HUES64 (cell line): ENCODE data around the gene ZC2HC1B.
"Not testable (repeated sequence)": the region's sequence is repeated elsewhere in the genome, so short reads cannot be mapped to it uniquely, and the experiment has no call there.

Source experiments
- H3K27ac ChIP-seq: 2 replicates; pipeline ENCODE4 v1.7.0; 2013; ENCODE audit warnings: low read depth, low read length, inconsistent platforms
- H3K27me3 ChIP-seq: 2 replicates; pipeline ENCODE4 v1.6.1; 2013; ENCODE audit warnings: mild to moderate bottlenecking, low read length; ENCODE audit not compliant: insufficient read depth
- H3K36me3 ChIP-seq: 2 replicates; pipeline ENCODE4 v1.6.1; 2013; ENCODE audit warnings: mild to moderate bottlenecking, low read length; ENCODE audit not compliant: insufficient read depth
- H3K4me1 ChIP-seq: 2 replicates; pipeline ENCODE4 v1.6.1; 2013; ENCODE audit warnings: mild to moderate bottlenecking, low read length, moderate library complexity; ENCODE audit not compliant: insufficient read depth
- H3K4me3 ChIP-seq: 2 replicates; pipeline ENCODE4 v1.5.1; 2013; ENCODE audit warnings: mild to moderate bottlenecking, low read length, moderate library complexity
- H3K9ac ChIP-seq: 2 replicates; pipeline ENCODE4 v1.6.1; 2013; ENCODE audit warnings: mild to moderate bottlenecking, low read depth, low read length
- H3K9me3 ChIP-seq: 2 replicates; pipeline ENCODE4 v1.6.1; 2013; ENCODE audit warnings: low read depth, low read length; ENCODE audit not compliant: insufficient read depth
- WGBS: fragments of 150-250, 120-280 bp; methylation state at CpG from one replicate; pipeline ENCODE4 v1.1.7; 2013; ENCODE audit warnings: missing lambda C conversion rate; 5-methylcytosine and 5-hydroxymethylcytosine counted together

ZC2HC1B gene

DNA sequence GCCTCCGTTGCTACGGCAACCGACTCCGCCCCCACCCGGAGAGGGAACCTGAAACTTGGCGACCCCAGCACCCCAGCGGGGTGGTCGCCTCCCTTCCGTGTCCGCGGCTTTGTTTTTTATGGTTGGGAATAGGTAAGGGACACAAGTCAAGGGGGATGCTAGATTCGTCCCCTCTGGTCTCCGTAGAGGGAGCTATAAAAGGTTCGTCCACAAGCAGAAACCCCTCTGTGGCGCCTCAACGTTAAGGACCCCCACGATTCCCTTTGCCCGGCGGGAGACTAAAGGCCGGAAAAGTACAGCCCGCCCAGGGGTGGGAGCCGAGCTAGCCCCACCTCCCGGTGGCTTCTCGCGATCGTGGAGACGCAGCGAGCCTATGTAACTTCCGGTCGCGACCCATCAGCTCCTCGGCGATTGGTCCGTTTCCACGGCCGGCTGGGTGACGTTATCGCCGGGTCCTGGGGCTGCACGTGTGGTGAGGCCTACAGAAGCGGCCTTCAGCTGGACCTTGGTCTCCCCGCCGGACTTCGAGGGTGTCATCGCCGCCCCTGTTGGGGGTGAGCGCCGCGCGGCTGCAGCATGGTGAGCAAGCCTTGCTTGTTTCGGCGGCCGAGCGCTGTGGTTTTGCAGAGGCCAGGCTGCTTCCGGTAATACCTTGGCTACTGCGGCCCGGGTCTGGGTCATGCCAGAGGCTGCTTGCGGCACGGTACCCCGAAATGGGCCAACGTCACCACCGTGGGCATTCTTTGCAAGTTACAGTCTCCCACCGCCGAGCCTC, 21.2 kb upstream of the ZC2HC1B start, which contains the start of gene LTV1:
TSS of gene LTV1 (plus strand) at position 437 of the 775 bp plus-strand sequence. CDS start at position 577, 140 bp downstream.
- H3K27ac ChIP-seq, result peak within 1 kb of the TSS; percentile 91
- H3K4me1 ChIP-seq, result peaks cover 5% of the 10 kb centered on the region; the same call in 1 of the 2 replicates
- H3K9ac ChIP-seq, result peak within 1 kb of the TSS; percentile 94
- WGBS, result under 1% methylated on average over 64 of the region's 64 CpGs
- H3K4me3 ChIP-seq, result peak within 1 kb of the TSS; percentile 93
- H3K9me3 ChIP-seq, result no peaks in the 10 kb centered on the region
- peaks cover 38% of the 10 kb centered on the region for H3K36me3 ChIP-seq
- H3K27me3 ChIP-seq, result no peaks in the 10 kb centered on the region

DNA sequence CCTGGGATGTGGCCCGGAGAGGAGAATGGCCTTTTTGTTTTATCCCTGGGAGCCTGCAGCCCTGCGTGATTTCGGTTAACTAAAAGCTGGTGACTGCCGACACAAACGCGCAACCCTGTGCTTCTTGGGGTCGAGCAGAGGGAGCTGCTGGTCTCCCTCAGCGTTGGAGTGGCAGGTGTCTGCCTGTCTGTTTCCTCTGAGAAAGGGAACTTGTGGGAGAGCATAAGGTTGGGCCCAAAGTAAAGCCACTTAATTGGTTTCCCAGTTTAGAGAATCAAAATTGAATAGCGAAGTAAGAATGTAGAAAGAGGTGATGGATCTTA, 20.6 kb upstream of the ZC2HC1B start:
- Histone ChIP-seq H3K9ac (peak overlapping the region; percentile 94), H3K27ac (peak overlapping the region; percentile 91), H3K27me3 (no peaks in the 10 kb centered on the region), H3K36me3 (peaks cover 44% of the 10 kb centered on the region), H3K9me3 (no peaks in the 10 kb centered on the region), H3K4me3 (peak overlapping the region; percentile 93), H3K4me1 (peaks cover 5% of the 10 kb centered on the region; the same call in 1 of the 2 replicates)
- under 1% methylated on average over 9 of the region's 9 CpGs for WGBS

DNA sequence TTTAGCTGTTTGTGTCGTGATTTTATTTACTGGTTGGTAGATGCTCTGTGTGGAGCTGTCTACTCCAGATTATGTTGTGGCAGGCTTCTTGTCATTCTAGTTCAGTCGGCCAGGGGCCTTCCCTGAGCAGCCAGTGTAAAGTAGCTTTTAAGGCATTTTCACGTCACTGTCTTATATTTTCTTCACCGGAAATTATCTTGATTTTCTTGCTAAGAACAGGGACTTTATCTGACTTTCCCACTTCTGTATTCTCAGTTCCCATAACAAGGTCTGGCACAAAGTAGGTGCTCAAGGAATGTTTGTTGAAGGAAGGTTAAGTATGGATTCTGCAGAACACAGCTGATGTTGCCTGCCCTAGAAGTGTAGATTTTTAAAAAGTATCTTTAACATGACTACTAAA, 20.3 kb upstream of the ZC2HC1B start:
- WGBS, result 22% methylated on average over 4 of the region's 4 CpGs
- no peaks in the 10 kb centered on the region for H3K9me3 ChIP-seq
- H3K9ac ChIP-seq, result peak overlapping the region; percentile 94
- peak overlapping the region; percentile 93 for H3K4me3 ChIP-seq
- peak overlapping the region; percentile 91; the same call in 1 of the 2 replicates for H3K27ac ChIP-seq
- H3K27me3 ChIP-seq, result no peaks in the 10 kb centered on the region
- H3K36me3 ChIP-seq, result peaks cover 47% of the 10 kb centered on the region
- H3K4me1 ChIP-seq, result peaks cover 5% of the 10 kb centered on the region; the same call in 1 of the 2 replicates

DNA sequence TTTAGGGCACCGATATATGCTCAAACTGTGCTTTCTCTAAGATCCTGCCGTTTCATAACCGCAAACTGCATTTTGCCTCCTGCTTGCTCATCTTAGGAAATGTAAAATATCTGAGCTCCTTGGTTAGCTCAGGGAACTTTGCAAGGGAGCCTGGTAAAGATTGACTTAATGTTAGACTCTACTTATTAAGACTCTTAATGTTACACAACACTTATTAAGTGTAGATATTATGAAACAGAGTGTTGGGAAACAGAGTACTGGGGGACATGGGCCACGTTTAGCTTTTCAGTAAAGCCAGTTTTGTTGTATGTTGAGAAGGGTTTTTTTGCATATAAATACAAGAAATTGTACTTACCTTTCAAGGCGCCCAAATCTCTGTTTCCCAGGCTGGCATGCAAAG, 19.2 kb upstream of the ZC2HC1B start:
- Histone ChIP-seq H3K27ac (no peak overlapping the region), H3K27me3 (no peaks in the 10 kb centered on the region), H3K4me1 (peaks cover 5% of the 10 kb centered on the region; the same call in 1 of the 2 replicates), H3K9me3 (no peaks in the 10 kb centered on the region), H3K36me3 (peaks cover 57% of the 10 kb centered on the region), H3K9ac (no peak overlapping the region), H3K4me3 (no peak overlapping the region)
- WGBS, result 90% methylated on average over 5 of the region's 5 CpGs

DNA sequence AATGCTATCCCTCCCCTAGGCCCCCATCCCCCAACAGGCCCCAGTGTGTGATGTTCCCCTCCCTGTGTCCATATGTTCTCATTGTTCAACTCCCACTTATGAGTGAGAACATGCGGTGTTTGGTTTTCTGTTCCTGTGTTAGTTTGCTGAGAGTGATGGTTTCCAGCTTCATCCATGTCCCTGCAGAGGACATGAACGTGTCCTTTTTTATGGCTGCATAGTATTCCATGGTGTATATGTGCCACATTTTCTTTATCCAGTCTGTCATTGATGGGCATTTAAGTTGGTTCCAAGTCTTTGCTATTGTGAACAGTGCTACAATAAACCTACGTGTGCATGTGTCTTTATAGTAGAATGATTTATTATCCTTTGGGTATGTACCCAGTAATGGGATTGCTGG, 12.6 kb upstream of the ZC2HC1B start:
- 97% methylated on average over 3 of the region's 3 CpGs for WGBS
- not testable (repeated sequence) for H3K27me3 ChIP-seq, H3K9ac ChIP-seq, H3K4me1 ChIP-seq, H3K4me3 ChIP-seq, H3K27ac ChIP-seq, H3K9me3 ChIP-seq
- H3K36me3 ChIP-seq, result peaks cover 79% of the 10 kb centered on the region

DNA sequence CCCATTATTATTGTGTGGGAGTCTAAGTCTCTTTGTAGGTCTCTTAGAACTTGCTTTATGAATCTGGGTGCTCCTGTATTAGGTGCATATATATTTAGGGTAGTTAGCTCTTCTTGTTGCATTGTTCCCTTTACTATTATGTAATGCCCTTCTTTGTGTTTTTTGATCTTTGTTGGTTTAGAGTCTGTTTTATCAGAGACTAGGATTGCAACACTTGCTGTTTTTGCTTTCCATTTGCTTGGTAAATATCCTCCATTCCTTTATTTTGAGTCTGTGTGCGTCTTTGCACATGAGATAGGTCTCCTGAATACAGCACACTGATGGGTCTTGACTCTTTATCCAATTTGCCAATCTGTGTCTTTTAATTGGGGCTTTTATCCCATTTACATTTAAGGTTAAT, 9.2 kb upstream of the ZC2HC1B start:
- not testable (repeated sequence) for H3K9me3 ChIP-seq, H3K9ac ChIP-seq
- 89% methylated on average over 1 of the region's 1 CpG for WGBS

DNA sequence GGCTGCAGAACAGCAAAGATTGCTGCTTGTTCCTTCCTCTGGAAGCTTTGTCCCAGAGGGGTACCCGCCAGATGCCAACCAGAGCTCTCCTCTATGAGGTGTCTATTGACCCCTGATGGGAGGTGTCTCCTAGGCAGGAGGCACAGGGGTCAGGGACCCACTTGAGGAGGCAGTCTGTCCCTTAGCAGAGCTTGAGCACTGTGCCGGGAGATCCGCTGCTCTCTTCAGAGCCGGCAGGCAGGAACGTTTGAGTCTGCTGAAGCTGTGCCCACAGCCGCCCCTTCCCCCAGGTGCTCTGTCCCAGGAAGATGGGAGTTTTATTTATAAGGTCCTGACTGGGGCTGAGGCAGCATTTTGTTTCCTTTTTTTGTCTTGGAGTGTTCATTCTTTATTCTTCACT, 7.5 kb upstream of the ZC2HC1B start:
- not testable (repeated sequence) for H3K4me1 ChIP-seq, H3K27ac ChIP-seq, H3K4me3 ChIP-seq, H3K9me3 ChIP-seq, H3K9ac ChIP-seq, H3K27me3 ChIP-seq
- 95% methylated on average over 6 of the region's 6 CpGs for WGBS
- peaks cover 79% of the 10 kb centered on the region for H3K36me3 ChIP-seq

More for the DNA sequence above, 9.2 kb upstream of the ZC2HC1B start:
- H3K4me1 ChIP-seq, H3K4me3 ChIP-seq, H3K27me3 ChIP-seq, H3K27ac ChIP-seq: not testable (repeated sequence)
- peaks cover 79% of the 10 kb centered on the region for H3K36me3 ChIP-seq

DNA sequence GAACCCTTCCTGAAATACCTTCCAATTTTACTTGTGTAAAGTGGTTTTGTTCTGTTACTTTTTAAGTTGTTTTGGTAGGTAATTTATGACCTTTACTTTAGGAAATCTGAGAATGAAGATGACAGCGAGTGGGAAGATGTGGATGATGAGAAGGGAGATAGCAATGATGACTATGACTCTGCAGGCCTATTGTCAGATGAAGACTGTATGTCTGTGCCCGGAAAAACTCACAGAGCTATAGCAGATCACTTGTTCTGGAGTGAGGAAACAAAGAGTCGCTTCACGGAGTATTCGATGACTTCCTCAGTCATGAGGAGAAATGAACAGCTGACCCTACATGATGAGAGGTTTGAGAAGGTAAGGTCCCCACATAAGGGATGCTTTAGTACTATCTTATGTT, 6.6 kb upstream of the ZC2HC1B start:
- H3K36me3 ChIP-seq, result peaks cover 83% of the 10 kb centered on the region
- WGBS, result 95% methylated on average over 5 of the region's 5 CpGs

DNA sequence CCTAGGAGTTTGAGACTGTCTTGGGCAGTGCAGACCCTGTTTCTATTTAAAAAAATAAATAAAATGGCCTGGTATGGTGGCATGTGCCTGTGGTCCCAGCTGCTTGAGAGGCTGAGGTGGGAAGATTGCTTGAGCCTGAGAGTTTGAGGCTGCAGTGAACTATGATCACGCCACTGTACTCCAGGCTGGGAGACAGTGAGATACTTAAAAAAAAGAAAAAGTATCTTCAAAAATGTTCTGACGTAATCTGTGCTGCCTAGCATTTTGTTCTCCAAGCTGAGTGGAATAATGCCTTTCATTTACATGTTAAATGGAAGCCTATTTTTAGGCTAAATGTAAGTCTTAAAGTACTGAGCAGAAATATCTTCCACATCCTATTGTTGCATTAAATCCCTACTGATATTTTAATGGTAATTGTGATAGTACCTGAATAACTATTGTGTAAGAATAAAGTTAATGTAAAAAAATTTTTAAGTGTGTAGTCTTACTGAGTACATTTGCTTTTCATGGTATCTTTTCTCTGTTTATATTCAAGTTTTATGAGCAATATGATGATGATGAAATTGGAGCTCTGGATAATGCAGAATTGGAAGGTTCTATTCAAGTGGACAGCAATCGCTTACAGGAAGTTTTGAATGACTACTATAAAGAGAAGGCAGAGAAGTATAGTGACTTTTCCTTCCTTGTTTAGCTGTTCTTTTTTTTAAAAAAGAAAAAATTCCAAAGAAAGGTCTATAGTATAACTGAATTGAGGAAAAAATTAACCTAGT, 4.2 kb upstream of the ZC2HC1B start:
- H3K27ac ChIP-seq, result no peak overlapping the region
- WGBS, result 90% methylated on average over 3 of the region's 3 CpGs
- H3K36me3 ChIP-seq, result peaks cover 100% of the 10 kb centered on the region
- H3K9ac ChIP-seq, result no peak overlapping the region
- H3K27me3 ChIP-seq, result no peaks in the 10 kb centered on the region
- H3K4me1 ChIP-seq, result 0 out of 2 replicates have a peak, but pooled peaks cover 3% of the 10 kb centered on the region
- H3K4me3 ChIP-seq, result no peak overlapping the region
- H3K9me3 ChIP-seq, result no peaks in the 10 kb centered on the region

More for the DNA sequence above, 6.6 kb upstream of the ZC2HC1B start:
- Histone ChIP-seq H3K9ac (no peak overlapping the region), H3K4me1 (0 out of 2 replicates have a peak, but pooled peaks cover 3% of the 10 kb centered on the region), H3K27me3 (no peaks in the 10 kb centered on the region), H3K4me3 (no peak overlapping the region), H3K9me3 (no peaks in the 10 kb centered on the region), H3K27ac (no peak overlapping the region)

DNA sequence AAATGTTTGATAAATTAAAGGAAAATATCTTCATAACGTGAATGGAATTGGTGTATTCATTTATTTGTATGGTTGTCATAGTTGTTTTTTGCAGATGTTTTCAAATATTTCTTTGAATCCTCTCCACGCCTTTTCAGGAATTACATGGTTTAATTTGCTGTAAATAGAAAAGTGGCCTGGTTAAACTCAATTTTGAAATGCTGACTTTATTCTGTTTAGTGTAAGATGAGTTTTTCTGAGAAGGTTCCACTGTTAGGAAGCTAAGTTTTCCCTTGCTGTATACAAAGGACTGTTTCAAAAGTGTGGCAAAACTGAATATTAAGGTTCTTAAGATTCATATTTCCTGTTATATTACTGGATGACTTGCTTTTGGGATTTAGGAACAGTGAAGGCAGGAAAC, 503 bp upstream of the ZC2HC1B start:
- Histone ChIP-seq H3K4me3 (no peak overlapping the region), H3K9ac (no peak overlapping the region), H3K9me3 (no peaks in the 10 kb centered on the region), H3K27ac (no peak overlapping the region), H3K27me3 (no peaks in the 10 kb centered on the region), H3K4me1 (0 out of 2 replicates have a peak, but pooled peaks cover 3% of the 10 kb centered on the region), H3K36me3 (peaks cover 67% of the 10 kb centered on the region)
- 97% methylated on average over 2 of the region's 2 CpGs for WGBS

DNA sequence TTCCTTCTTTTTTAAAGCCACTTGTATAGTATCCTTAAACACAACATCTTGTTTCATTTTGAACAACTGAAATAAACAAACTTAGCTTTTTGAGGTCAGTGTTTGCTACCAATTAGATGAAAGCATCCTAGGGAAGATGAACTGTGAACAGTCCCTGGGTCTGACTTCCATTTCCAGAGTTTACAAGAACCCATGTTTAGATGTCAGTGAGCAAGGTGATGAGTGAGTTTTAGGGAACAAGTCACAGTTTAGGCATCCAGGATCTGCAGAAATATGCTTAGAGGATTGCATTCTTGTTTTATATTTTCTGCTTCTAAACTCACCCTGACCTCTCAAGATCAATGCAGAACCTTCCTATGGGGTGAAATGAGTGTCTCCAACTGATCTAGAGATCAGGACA, 3.0 kb downstream of the ZC2HC1B start:
- H3K4me1 ChIP-seq, result no peaks in the 10 kb centered on the region
- peaks cover 33% of the 10 kb centered on the region for H3K36me3 ChIP-seq
- H3K27ac ChIP-seq, result no peak overlapping the region
- no peak overlapping the region for H3K9ac ChIP-seq
- no peaks in the 10 kb centered on the region for H3K27me3 ChIP-seq
- H3K9me3 ChIP-seq, result no peaks in the 10 kb centered on the region
- H3K4me3 ChIP-seq, result no peak overlapping the region
